Transverse colon (tissue), 4 donors: ENCODE data around the gene SEMA3C. TPM values are rescaled to one million over a fixed set of nuclear protein-coding genes. Genes with fewer than 3 reads are reported as not detected.

ENCODE experiments used
- DNase-seq: peaks from one replicate; pipeline ENCODE4 v3.0.0-alpha.2; 2019
- H3K27ac ChIP-seq, 4 donors: fragments of 200-600 bp; sonication (generic); 2 replicates each; pipeline ENCODE4 v1.5.1; 2016 to 2018; ENCODE audit warnings: inconsistent platforms in 4 of 4
- H3K27me3 ChIP-seq: fragments of 200-600 bp; sonication (generic); 2 replicates; pipeline ENCODE4 v1.5.1; 2017; ENCODE audit warnings: inconsistent platforms
- H3K36me3 ChIP-seq, 4 donors: fragments of 200-600 bp; sonication (generic); 2 replicates each; pipeline ENCODE4 v1.5.1; 2017 to 2019; ENCODE audit warnings: inconsistent platforms in 4 of 4
- H3K4me1 ChIP-seq, 4 donors: fragments of 200-600 bp; sonication (generic); 2 replicates each; pipeline ENCODE4 v1.5.1; 2017 to 2020; ENCODE audit warnings: inconsistent platforms in 4 of 4
- H3K4me3 ChIP-seq, 4 donors: fragments of 200-600 bp; sonication (generic); 1 replicate in 1 of 4; 2 replicates in 3 of 4; pipeline versions ENCODE4 v1.5.1 to v1.6.1; 2017 to 2019; ENCODE audit warnings: inconsistent platforms in 4 of 4
- H3K9me3 ChIP-seq, 2 donors: fragments of 200-600 bp; sonication (generic); 2 replicates each; pipeline ENCODE4 v1.5.1; 2017 to 2019; ENCODE audit warnings: inconsistent platforms in 2 of 2
- EP300 ChIP-seq: sonication (generic); formaldehyde crosslinking; IDR thresholded peaks from one replicate; pipeline ENCODE4 v1.6.1; 2017; ENCODE audit warnings: antibody characterized with exemption, low read depth
- POLR2A ChIP-seq: fragments of 450-650 bp; IDR thresholded peaks from one replicate; pipeline ENCODE4 v1.6.1; 2016; ENCODE audit warnings: antibody characterized with exemption, mild to moderate bottlenecking, moderate library complexity
- POLR2AphosphoS5 ChIP-seq, 3 donors: sonication (generic); formaldehyde crosslinking; IDR thresholded peaks; one replicate each; pipeline ENCODE4 v1.6.1; 2016; ENCODE audit warnings: antibody characterized with exemption in 3 of 3
- WGBS, 2 donors: methylation state at CpG; one replicate each; pipeline ENCODE4 v1.1.5; 2018; ENCODE audit warnings: low coverage in 1 of 2; 5-methylcytosine and 5-hydroxymethylcytosine counted together
- in situ Hi-C, 4 donors: fragments of 200-750 bp; cut with MboI; loops; one replicate each; pipeline versions ENCODE4 v1.15.0 to v1.15.1; 2017; ENCODE audit warnings: low sequenced_read_pairs in 3 of 4, low pct_ligation_motif_present in 1 of 4, low pct_unique_long_range_greater_than_20kb in 1 of 4
- intact Hi-C: fragments of 100-400 bp; cut with DNase I; formaldehyde crosslinking; loops from one replicate; pipeline ENCODE4 v1.15.1; 2023; ENCODE audit warnings: low total_unique reads
- total RNA-seq, 4 donors: library from RNA; depleted of rRNA; stranded (reverse); fragments of >200 nt; gene quantifications; one replicate each; pipeline ENCODE4 v1.1.0, GENCODE V29; 2016
- TF ChIP-seq, protein P1 (sequence below), 5 experiments: fragments of 200-600 bp in 3 of 5; fragments of 450-650 bp in 2 of 5; sonication (generic) in 3 of 5; IDR thresholded peaks; 1 replicate in 2 of 5; 2 replicates in 3 of 5; pipeline ENCODE4 v1.5.1; 2016 to 2017; ENCODE audit warnings: antibody characterized with exemption in 5 of 5, inconsistent platforms in 3 of 5, mild to moderate bottlenecking in 2 of 5, moderate library complexity in 1 of 5

Gene SEMA3C
- total RNA-seq, 4 donors from 2014 or later = 34.0 to 83.8 (median 79.9) TPM

- H3K4me1 ChIP-seq = no peaks in the 10 kb centered on the region
- TF ChIP-seq POLR2AphosphoS5 (IDR thresholded peaks at IDR 0.05) (no peak), EP300 (no peak), POLR2A (no peak)
- TF ChIP-seq, protein P1, sequence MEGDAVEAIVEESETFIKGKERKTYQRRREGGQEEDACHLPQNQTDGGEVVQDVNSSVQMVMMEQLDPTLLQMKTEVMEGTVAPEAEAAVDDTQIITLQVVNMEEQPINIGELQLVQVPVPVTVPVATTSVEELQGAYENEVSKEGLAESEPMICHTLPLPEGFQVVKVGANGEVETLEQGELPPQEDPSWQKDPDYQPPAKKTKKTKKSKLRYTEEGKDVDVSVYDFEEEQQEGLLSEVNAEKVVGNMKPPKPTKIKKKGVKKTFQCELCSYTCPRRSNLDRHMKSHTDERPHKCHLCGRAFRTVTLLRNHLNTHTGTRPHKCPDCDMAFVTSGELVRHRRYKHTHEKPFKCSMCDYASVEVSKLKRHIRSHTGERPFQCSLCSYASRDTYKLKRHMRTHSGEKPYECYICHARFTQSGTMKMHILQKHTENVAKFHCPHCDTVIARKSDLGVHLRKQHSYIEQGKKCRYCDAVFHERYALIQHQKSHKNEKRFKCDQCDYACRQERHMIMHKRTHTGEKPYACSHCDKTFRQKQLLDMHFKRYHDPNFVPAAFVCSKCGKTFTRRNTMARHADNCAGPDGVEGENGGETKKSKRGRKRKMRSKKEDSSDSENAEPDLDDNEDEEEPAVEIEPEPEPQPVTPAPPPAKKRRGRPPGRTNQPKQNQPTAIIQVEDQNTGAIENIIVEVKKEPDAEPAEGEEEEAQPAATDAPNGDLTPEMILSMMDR (IDR thresholded peaks at IDR 0.05) = no peak
- 71 to 84% methylated on average over 1 of the region's 1 CpG for WGBS, 2 donors
- H3K4me3 ChIP-seq = no peak overlapping the region
- no peak for DNase-seq
- H3K27ac ChIP-seq = no peak overlapping the region
- H3K9me3 ChIP-seq = no peaks in the 10 kb centered on the region
- H3K36me3 ChIP-seq = no peaks in the 10 kb centered on the region
- H3K27me3 ChIP-seq = no peaks in the 10 kb centered on the region
- intact Hi-C loops (loop anchor here (10.0 kb wide), 2 partner anchors 207 to 757 kb away; partner anchors contain the start of gene SEMA3C), in situ Hi-C loops (loop anchor here in 3 of 4 donors (25.0 kb wide), 1 partner anchor 205 kb away; the partner anchor contains the start of gene SEMA3C (in 3 of the 3))
These were observed 211.5 kb downstream of the SEMA3C start for GRCh38 chr7:80707318-80707717.

DNA sequence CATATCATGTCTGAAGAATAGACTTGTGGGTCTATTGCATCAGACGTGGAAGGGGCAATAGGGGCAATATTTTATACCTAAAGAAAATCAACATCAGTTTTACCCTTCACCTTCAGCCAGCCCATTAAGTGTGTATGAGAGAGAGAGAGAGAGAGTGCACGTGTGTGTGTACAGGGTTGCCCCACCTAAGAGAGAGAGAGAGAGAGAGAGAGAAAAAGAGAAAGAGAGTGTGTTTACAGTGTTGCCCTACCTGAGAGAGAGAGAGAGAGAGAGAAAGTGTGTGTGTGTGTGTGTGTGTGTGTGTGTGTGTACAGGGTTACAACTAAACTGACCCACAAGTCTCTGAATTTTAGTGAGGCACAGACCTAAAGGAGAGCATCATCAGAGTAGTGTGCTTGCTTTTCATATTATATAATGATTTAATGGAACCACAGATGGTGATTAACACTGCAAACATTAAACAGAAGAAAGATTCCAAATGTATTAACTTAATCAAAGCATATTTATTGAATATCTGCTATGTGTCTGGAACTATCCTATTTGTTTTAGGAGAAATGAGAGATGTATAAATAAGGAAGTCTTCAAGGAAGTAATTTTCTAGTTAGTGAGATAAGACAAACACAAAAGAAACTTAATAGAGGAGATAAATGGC is 213.6 kb downstream of the SEMA3C start:
- Histone ChIP-seq H3K4me1 (no peaks in the 10 kb centered on the region), H3K27ac (no peak overlapping the region), H3K9me3 (no peaks in the 10 kb centered on the region), H3K4me3 (no peak overlapping the region), H3K27me3 (no peaks in the 10 kb centered on the region), H3K36me3 (no peaks in the 10 kb centered on the region)
- 43 to 60% methylated on average over 1 to 2 of the region's 2 CpGs for whole genome bisulfite sequencing, 2 donors
- TF ChIP-seq, protein P1 (IDR thresholded peaks at IDR 0.05) = no peak
- TF ChIP-seq EP300 (no peak), POLR2AphosphoS5 (IDR thresholded peaks at IDR 0.05) (no peak), POLR2A (no peak)
- no peak for DNase-seq
- intact Hi-C loops (loop anchor here (10.0 kb wide), 2 partner anchors 210 to 760 kb away; partner anchors contain the start of gene SEMA3C), in situ Hi-C loops (loop anchor here in 3 of 4 donors (25.0 kb wide), 1 partner anchor 207 kb away; the partner anchor contains the start of gene SEMA3C (in 3 of the 3))

- in situ Hi-C loops (loop anchor here in 3 of 4 donors (5.0 to 25.0 kb wide), 2 partner anchors 209 to 769 kb away; partner anchors contain the start of gene SEMA3C (in 3 of the 3)), intact Hi-C loops (loop anchor here (10.0 kb wide), 2 partner anchors 212 to 762 kb away; partner anchors contain the start of gene SEMA3C)
- Histone ChIP-seq H3K4me1 (peaks cover 0 to 11% (median 4%) of the 10 kb centered on the region in 4 donors), H3K36me3 (no peaks in the 10 kb centered on the region), H3K9me3 (no peaks in the 10 kb centered on the region), H3K27me3 (no peaks in the 10 kb centered on the region), H3K4me3 (no peak overlapping the region), H3K27ac (no peak overlapping the region)
- WGBS, 2 donors = 81 to 90% methylated on average over 1 of the region's 1 CpG
- no peak for DNase-seq
- no peak for TF ChIP-seq POLR2A
- no peak for TF ChIP-seq POLR2AphosphoS5 (IDR thresholded peaks at IDR 0.05)
- TF ChIP-seq, protein P1 (IDR thresholded peaks at IDR 0.05) = no peak
- TF ChIP-seq EP300 = no peak
These were observed 215.6 kb downstream of the SEMA3C start for GRCh38 chr7:80703272-80703671.

GRCh38 chr7:80699721-80700256 is 219.1 kb downstream of the SEMA3C start:
- Histone ChIP-seq H3K9me3 (peaks cover 0 to 2% of the 10 kb centered on the region in 2 donors), H3K27me3 (no peaks in the 10 kb centered on the region), H3K27ac (peak overlapping the region in 1 of 4 donors; percentile 45), H3K4me3 (no peak overlapping the region), H3K4me1 (peaks cover 0 to 11% (median 4%) of the 10 kb centered on the region in 4 donors), H3K36me3 (no peaks in the 10 kb centered on the region)
- 48 to 53% methylated on average over 3 to 4 of the region's 4 CpGs for WGBS, 2 donors
- TF ChIP-seq, protein P1 (IDR thresholded peaks at IDR 0.05) = no peak
- TF ChIP-seq POLR2AphosphoS5 (IDR thresholded peaks at IDR 0.05) = no peak
- TF ChIP-seq EP300 = no peak
- TF ChIP-seq POLR2A = no peak
- in situ Hi-C loops (loop anchor here (5.0 to 25.0 kb wide), 4 partner anchors 213 to 773 kb away; partner anchors contain the start of gene SEMA3C (in 3 of the 4)), intact Hi-C loops (loop anchor here (10.0 kb wide), 2 partner anchors 215 to 765 kb away; partner anchors contain the start of gene SEMA3C)
- DNase-seq = no peak
